GM23338 (cell line): ENCODE data around the gene POLA1.

Experiments
- CREB1 ChIP-seq: fragments of 250-450 bp; sonication (Bioruptor Pico); IDR thresholded peaks from 2 replicates; pipeline ENCODE4 v1.5.0; 2020; ENCODE audit warnings: low read depth, mild to moderate bottlenecking, moderate library complexity
- EZH2 ChIP-seq: fragments of 200-600 bp; sonication (generic); IDR thresholded peaks from one replicate; pipeline ENCODE4 v1.8.0; 2017; ENCODE audit warnings: antibody characterized with exemption, mild to moderate bottlenecking, low read depth; ENCODE audit not compliant: unreplicated experiment
- EZH2phosphoT487 ChIP-seq: fragments of 200-600 bp; sonication (generic); IDR thresholded peaks from one replicate; pipeline ENCODE4 v1.8.1; 2018; ENCODE audit warnings: antibody characterized with exemption; ENCODE audit not compliant: unreplicated experiment
- JUNB ChIP-seq: IDR thresholded peaks from one replicate; pipeline ENCODE4 v1.6.1; 2016; ENCODE audit warnings: antibody characterized with exemption; ENCODE audit not compliant: unreplicated experiment
- NANOG ChIP-seq: IDR thresholded peaks from 2 replicates; pipeline ENCODE4 v1.6.1; 2016; ENCODE audit warnings: antibody characterized with exemption, borderline replicate concordance
- POLR2AphosphoS5 ChIP-seq: IDR thresholded peaks from 2 replicates; pipeline ENCODE4 v1.6.1; 2016; ENCODE audit warnings: antibody characterized with exemption, low read depth
- STAT1 ChIP-seq: IDR thresholded peaks from one replicate; pipeline ENCODE4 v1.6.1; 2016; ENCODE audit warnings: antibody characterized with exemption; ENCODE audit not compliant: unreplicated experiment
- ZNF331 ChIP-seq: fragments of 250-450 bp; sonication (Bioruptor Pico); IDR thresholded peaks from 2 replicates; pipeline ENCODE4 v1.5.0; 2020; ENCODE audit warnings: low read depth, mild to moderate bottlenecking, moderate library complexity
- TF ChIP-seq, protein P1 (sequence below), 2 experiments: fragments of 200-600 bp in 1 of 2; sonication (generic) in 1 of 2; conservative IDR thresholded peaks; 2 replicates each; pipeline versions ENCODE4 v1.5.1 to v1.6.1; 2016 to 2017; ENCODE audit warnings: antibody characterized with exemption in 2 of 2, low read depth in 2 of 2, mild to moderate bottlenecking in 2 of 2, moderate library complexity in 1 of 2
- TF ChIP-seq, protein P2 (sequence below): IDR thresholded peaks from one replicate; pipeline ENCODE4 v1.6.1; 2018; ENCODE audit warnings: antibody characterized with exemption; ENCODE audit not compliant: unreplicated experiment

DNA sequence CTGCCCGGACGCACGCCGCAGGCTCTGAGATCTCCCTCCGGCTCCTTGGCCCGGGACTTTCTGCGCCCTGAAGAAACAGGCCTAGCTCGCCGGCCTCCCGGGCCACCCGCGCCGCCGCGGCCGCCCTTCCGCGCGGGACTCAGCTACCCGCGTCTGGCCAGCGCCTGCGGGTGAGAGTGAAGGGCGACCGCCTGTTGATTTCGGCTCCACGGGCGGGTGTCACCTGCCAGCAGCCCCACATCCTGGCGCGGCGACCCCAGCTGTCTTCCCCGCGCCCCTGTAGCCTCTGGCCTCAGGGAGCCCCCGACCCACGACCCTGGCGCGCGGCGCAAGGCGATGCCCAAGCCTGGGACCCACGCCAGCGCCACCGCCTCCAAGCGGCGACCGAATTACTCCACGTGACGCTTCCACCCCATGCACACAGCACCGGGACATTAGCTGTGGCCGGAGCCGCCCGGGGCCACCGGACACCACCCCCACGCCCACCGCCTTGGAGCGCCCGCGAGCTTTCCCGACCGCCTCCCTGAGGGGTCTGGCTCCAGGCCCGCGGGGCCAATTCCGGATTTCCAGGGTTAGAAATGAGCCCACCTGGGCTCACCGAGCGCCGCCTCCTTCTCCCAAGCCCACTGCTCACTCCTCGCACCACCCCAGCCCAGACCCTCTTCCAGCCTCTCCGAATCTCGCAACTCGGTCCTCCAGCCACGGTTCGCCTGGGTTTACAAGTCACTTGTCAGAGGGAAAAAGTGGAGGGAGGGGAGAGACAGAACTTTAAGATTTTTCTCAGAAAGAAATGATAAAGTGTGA, 311.9 kb downstream of the POLA1 start:
- TF ChIP-seq, protein P1, sequence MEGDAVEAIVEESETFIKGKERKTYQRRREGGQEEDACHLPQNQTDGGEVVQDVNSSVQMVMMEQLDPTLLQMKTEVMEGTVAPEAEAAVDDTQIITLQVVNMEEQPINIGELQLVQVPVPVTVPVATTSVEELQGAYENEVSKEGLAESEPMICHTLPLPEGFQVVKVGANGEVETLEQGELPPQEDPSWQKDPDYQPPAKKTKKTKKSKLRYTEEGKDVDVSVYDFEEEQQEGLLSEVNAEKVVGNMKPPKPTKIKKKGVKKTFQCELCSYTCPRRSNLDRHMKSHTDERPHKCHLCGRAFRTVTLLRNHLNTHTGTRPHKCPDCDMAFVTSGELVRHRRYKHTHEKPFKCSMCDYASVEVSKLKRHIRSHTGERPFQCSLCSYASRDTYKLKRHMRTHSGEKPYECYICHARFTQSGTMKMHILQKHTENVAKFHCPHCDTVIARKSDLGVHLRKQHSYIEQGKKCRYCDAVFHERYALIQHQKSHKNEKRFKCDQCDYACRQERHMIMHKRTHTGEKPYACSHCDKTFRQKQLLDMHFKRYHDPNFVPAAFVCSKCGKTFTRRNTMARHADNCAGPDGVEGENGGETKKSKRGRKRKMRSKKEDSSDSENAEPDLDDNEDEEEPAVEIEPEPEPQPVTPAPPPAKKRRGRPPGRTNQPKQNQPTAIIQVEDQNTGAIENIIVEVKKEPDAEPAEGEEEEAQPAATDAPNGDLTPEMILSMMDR (conservative IDR thresholded peaks at IDR 0.05; ENCODE audit: low read depth in 2 of 2): no peak
- peak; percentile 95 for TF ChIP-seq EZH2
- no peak for TF ChIP-seq EZH2phosphoT487
- TF ChIP-seq, protein P2, sequence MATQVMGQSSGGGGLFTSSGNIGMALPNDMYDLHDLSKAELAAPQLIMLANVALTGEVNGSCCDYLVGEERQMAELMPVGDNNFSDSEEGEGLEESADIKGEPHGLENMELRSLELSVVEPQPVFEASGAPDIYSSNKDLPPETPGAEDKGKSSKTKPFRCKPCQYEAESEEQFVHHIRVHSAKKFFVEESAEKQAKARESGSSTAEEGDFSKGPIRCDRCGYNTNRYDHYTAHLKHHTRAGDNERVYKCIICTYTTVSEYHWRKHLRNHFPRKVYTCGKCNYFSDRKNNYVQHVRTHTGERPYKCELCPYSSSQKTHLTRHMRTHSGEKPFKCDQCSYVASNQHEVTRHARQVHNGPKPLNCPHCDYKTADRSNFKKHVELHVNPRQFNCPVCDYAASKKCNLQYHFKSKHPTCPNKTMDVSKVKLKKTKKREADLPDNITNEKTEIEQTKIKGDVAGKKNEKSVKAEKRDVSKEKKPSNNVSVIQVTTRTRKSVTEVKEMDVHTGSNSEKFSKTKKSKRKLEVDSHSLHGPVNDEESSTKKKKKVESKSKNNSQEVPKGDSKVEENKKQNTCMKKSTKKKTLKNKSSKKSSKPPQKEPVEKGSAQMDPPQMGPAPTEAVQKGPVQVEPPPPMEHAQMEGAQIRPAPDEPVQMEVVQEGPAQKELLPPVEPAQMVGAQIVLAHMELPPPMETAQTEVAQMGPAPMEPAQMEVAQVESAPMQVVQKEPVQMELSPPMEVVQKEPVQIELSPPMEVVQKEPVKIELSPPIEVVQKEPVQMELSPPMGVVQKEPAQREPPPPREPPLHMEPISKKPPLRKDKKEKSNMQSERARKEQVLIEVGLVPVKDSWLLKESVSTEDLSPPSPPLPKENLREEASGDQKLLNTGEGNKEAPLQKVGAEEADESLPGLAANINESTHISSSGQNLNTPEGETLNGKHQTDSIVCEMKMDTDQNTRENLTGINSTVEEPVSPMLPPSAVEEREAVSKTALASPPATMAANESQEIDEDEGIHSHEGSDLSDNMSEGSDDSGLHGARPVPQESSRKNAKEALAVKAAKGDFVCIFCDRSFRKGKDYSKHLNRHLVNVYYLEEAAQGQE: no peak
- TF ChIP-seq JUNB: no peak
- no peak for TF ChIP-seq ZNF331 (CRISPR knock-in tag)
- TF ChIP-seq POLR2AphosphoS5: no peak
- TF ChIP-seq NANOG: no peak
- no peak for TF ChIP-seq CREB1 (CRISPR knock-in tag)
- no peak for TF ChIP-seq STAT1
